GM18867 (cell line): ENCODE measurements around the gene CDH26.
A peak's percentile ranks its signal among the peaks of the same experiment; 100 is the strongest.
"Not testable (repeated sequence)": the region's sequence is repeated elsewhere in the genome, so short reads cannot be mapped to it uniquely, and the experiment has no call there.

Source experiments
- ATAC-seq: cut with Tn5 transposase; IDR thresholded peaks from one replicate; pipeline ENCODE4 v1.9.1; 2021; ENCODE audit warnings: mild to moderate bottlenecking, moderate library complexity; ENCODE audit not compliant: unreplicated experiment

CDH26 gene

DNA sequence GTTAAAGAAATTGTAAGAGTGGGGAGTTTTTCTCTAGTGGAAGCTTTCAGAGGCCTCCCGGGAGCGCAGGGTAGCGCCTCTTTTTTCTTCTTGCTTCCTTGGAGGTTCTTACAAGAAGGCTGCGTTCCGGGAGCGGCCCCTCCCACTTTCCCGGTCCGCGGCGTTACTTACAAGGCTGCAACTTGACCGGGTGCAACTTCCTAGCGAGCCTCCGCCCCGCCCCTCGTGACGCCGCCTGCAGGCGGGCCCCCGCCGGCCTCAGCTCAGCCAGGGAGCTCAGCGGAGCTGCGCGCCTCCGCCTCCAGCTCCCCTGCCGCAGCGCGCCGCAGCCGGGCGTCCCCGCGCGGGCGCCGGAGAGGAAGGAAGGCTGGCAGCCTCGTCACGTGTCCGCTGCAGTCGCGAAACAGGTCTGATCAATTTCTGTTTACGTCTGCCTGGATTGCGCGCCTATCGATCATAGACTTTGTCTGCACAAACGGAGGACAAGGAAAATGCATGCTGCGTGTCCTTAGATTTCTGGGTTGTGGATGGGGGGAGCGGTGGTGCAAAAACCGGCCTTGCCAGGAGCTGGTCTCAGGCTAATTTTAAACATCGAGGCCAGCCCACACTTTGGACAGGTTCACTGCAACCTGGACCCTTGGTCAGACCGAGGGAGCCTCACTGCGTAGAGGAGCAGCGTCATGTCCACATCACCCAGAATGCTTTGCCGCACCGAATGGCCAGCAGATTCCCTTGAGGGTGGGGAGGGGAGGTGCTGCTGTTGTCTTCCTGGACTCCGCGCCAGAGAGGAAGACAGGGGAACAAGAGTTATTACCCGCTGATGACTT, 17.9 kb upstream of the CDH26 start, which contains the start of the genes FAM217B and PPP1R3D:
FAM217B (plus strand) TSS at position 261 of the 827 bp plus-strand sequence. CDS start 3,555 bp downstream, outside the sequence.
PPP1R3D (minus strand) TSS at position 177 of the 827 bp plus-strand sequence. CDS start 374 bp downstream, outside the sequence.
- ATAC-seq = peak; percentile 93

- peak; percentile 6 for ATAC-seq
Measured at GRCh38 chr20:59940956-59941294, 17.3 kb upstream of the CDH26 start.

DNA sequence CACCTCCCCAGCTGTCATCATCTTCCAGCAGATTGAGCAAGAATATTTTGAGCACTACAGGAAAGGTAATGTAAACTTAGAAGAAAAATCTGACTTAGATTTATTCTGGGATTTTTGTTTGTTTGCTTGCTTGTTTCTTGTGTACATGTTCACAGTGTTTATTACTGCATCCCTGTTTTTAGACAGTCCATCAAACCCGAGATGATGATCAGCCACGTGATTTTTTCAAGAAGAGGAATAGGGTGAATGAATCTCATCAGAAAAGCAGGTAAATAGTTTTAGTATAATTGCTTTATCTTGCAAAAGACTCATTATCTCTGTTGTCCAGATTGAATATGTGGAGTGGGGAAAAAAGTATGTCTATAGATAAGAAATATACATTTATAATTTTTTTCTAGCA, 16.0 kb upstream of the CDH26 start:
- no peak for ATAC-seq

DNA sequence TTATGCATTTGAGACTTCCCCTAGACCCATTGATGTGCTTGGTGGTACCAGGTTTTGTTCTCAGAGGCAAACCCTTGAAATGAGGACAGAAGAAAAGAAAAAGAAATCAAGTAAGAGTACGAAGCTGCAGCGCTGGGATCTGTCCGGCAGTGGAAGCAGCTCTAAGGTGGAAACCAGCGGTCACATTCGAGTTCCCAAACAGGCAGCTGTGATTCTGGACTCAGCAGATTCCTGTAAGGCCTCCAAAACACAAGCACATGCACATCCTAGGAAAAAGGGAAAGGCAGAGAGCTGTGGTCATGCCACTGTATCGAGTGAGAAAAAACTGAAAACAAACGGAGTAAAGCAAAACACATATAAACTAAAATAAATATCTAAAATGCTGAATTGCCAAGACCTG, 13.5 kb upstream of the CDH26 start:
- no peak for ATAC-seq

GRCh38 chr20:59945175-59945574, 13.0 kb upstream of the CDH26 start:
- ATAC-seq = no peak

GRCh38 chr20:59945731-59946130, 12.5 kb upstream of the CDH26 start:
- ATAC-seq = no peak

GRCh38 chr20:59947376-59947775, 10.8 kb upstream of the CDH26 start:
- ATAC-seq = no peak

- no peak for ATAC-seq
Measured at GRCh38 chr20:59948212-59948611, 10.0 kb upstream of the CDH26 start.

DNA sequence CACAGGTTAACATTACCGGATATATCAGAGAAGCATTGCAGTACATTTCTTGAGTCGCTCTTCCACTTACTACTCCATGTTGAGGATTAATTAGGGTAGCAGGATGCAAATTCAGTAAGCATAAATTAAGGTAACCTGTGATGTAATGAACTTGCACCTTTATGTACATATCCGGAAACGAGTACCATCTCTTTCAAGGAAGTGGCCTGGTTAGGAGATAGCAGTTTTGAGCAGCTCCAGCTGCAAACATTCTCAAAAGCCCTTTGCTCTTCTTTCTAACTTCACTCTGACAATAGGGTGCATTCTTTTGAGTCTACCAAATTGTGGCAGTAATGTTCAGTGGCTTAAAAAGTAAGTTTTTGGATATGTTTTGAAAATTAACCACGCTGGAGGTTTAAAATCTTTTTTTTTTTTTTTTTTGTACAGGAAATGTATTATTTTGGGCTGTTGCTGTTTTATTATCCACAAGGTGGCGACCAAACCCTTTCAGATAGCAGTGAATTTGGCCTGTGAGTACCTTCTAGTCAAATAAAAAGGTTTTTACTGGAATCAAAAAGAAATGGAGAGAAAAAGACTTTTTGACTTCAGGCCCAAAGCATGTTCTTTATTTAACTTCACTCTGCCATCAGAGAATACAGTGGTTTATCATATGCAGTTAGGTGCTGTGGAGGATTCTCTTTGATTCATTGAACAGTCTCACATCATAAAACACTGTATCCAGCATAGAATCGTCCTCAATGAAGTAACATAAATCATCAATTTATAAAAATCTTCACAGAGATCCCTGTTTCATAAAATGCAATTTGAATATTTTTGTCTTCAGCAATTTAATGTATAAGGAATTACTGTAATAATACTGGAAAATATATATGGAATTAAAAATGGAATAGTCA, 9.1 kb upstream of the CDH26 start:
- no peak for ATAC-seq

- ATAC-seq = no peak
Measured at GRCh38 chr20:59949911-59950310, 8.3 kb upstream of the CDH26 start.

DNA sequence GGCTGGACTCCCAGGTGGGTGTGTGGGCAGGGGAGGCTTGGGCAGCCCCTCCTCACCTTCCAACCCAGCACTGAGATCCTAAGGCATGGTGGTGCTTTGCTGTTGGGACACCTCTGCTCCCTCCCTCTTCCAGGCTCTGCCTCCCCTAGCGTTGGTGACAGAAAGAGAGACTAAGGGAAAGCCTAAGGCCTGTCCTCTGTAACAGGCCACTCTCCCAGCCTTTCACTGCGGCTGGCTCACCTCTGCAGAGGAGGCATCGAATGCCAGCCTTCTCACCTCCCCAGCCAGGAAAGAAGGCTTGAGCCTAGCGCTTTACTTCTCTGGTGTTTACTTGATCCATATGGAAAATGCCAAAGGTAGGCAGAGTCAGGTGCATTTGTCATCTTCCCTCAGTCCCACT, 3.5 kb upstream of the CDH26 start:
- ATAC-seq = no peak

GRCh38 chr20:59955131-59955796, 3.0 kb upstream of the CDH26 start:
- ATAC-seq = no peak

DNA sequence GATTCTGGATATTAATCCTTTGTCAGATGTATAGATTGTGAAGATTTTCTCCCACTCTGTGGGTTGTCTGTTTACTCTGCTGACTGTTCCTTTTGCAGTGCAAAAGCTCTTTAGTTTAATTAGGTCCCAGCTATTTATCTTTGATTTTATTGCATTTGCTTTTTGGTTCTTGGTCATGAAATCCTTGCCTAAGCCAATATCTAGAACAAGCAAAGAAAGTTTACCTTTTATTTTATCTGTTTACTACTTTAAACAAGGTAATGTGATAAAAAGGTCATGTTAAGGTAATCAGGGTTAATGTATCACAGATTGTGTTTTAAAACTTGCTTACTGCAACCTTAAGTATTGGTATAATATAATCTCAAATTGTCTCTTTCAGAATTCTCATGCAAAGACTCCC, 655 bp upstream of the CDH26 start:
- ATAC-seq = not testable (repeated sequence)

GRCh38 chr20:59958626-59959025, 403 bp downstream of the CDH26 start:
- ATAC-seq = no peak

- ATAC-seq = no peak
Measured at GRCh38 chr20:59961423-59961822, 3.2 kb downstream of the CDH26 start.

- ATAC-seq = no peak
Measured at GRCh38 chr20:59962155-59962554, 3.9 kb downstream of the CDH26 start.

GRCh38 chr20:59966428-59966827, 8.2 kb downstream of the CDH26 start:
- ATAC-seq = no peak

DNA sequence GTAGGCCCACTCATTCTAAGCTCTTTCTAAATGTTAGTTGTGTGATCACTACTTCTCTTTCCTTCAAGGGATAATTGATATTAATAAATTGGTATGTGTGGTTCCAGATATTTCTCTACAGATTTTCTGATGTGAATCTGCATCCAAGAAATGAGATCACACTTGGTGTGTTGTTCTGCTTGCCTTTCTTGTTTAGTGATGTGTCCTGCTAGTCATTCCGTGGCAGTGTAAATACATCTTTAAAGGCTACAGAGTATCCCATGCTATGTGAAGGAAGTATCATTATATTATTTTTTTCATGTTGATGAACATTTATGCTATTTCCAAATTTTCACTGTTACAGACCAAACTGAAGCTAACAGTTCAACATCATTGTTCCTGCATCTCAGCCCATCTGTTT, 13.2 kb downstream of the CDH26 start:
- ATAC-seq = no peak

DNA sequence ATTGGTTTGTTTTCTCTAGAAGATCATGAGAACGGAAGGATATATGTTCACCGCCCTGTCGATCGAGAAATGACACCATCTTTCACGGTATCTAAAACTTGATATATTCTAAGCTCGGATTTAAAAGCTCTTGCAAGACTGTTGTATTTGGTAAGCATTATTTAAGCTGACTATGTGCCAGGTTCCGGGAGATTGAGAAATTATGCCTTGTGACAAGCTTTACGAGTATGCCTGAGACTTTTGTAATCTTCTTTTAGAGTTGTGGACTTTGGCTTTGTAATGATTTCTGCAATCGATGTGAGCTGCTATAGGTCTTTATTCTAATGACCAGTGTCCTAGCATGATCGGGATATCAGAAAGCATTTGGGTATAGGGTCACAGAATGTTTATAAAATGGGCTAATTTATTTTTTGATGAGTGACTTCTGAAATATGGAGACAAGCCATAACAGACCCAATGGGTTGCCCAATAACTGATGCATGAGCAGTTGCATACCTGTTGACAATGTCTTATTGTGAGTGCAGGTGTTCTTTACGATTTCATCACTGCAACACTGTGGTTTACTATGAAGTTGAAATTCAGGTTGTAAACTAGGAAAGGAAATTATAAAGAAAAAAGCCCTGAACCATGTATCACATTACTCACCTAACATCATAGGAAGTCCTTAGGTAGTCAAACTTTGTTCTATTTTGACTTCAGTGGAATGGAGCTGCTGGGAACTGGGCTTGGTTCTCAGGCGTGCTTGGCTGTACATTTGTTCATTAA, 14.0 kb downstream of the CDH26 start:
- no peak for ATAC-seq

- ATAC-seq = no peak
Measured at GRCh38 chr20:59976156-59976782, 18.0 kb downstream of the CDH26 start.
